ENCODE results near the gene GRIN3B.

GRIN3B gene

DNA sequence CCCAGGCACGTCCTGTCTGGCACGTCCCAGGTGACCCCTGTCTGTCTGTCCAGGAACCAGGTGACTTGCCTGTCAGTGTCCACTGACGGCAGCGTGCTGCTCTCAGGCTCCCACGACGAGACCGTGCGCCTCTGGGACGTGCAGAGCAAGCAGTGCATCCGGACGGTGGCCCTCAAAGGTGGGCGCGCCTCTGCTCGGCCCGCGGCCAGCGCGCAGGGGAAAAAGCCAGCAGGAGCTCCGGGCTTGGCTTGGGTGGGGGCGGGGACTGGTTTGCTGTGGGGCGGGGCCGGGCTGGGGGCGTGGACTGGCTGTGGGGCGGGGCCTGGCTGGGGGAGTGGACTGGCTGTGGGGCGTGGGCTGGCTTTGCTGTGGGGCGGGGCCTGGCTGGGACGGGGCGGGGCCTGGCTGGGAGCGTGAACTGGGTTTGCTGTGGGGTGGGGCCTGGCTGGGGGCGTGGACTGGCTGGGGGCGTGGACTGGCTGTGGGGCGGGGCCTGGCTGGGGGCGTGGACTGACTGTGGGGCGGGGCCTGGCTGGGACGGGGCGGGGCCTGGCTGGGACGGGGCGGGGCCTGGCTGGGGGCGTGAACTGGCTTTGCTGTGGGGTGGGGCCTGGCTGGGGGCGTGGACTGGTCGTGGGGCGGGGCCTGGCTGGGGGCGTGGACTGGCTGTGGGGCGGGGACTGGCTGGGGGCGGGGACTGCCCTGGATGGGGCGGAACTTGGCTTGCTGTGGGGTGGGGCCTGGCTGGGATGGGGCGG, 8.9 kb upstream of the GRIN3B start:
- DNase-seq (ENCODE audit: low spot score) = no peak

DNA sequence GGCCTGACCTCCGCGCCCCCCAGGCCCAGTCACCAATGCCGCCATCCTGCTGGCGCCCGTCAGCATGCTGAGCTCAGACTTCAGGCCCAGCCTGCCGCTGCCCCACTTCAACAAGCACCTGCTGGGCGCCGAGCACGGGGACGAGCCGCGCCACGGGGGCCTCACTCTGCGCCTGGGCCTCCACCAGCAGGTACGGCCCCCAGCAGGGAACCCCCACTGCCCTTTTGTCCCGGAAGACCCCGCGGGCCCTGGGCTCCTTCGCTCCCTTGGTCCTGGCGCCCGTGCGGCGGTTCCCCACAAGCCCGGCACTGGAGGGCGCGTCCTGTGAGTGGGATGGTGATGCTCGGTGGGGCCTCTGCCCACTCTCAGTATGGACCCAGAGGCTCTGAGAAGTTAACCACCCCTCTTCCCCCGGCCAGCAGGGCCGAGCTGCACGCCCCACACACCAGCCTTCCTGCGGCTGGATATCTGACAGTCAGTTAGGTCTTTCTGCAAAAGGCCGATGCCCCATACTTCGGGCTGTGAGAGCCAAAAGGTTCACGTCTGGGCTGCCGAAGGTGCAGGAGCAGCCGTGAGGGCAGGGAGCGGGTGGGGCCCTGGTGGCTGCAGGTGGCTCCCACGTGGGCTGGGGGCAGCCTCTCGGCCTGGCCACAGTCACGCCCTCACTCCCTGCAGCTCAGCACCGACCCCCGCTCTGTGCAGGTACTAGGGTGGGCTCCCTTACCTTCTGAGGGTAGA, 8.1 kb upstream of the GRIN3B start:
- no peak for DNase-seq (ENCODE audit: low spot score)

DNA sequence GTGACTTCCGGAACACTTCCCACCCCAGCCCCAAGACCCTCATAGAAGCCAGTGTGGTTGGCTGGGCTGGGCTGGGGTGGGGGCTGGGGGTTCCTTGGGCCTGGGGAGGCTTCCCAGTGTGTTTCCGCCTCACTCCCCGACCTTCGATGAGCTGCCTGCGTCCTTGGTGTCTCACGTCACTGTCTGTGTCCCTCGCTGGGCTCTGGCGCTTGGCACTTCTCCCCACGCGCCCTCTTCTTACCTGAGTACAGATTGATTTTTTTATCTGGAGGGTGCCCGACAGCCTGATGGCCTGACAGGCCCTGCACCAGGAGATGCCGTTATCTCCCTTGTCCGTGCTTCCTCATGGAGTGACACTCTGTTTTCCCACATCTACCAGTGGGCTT, 7.6 kb upstream of the GRIN3B start:
- no peak for DNase-seq (ENCODE audit: low spot score)

DNA sequence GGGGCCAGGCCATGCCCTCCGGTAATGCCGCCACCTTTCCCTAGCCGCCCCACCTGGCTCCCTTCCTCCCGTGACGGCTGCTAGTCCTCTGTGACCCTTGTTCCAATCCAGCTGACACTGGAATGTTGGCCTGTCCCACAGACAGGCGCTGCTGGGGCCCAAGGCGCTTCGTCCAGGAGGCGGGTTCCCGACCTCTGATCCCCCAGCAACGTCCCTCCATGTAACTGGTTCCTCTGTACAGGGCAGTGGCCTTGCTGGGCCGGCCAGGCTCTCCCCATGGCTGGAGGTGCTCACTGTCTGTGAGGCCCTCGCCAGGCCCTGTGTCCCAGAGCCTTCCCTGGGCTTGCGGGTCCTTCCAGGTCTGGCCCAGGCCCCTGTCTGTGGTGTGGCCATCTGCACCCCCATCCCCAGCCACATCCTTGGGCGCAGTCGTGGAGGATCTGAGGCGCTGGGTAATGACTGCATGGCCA, 6.8 kb upstream of the GRIN3B start:
- DNase-seq (ENCODE audit: low spot score) = no peak

DNA sequence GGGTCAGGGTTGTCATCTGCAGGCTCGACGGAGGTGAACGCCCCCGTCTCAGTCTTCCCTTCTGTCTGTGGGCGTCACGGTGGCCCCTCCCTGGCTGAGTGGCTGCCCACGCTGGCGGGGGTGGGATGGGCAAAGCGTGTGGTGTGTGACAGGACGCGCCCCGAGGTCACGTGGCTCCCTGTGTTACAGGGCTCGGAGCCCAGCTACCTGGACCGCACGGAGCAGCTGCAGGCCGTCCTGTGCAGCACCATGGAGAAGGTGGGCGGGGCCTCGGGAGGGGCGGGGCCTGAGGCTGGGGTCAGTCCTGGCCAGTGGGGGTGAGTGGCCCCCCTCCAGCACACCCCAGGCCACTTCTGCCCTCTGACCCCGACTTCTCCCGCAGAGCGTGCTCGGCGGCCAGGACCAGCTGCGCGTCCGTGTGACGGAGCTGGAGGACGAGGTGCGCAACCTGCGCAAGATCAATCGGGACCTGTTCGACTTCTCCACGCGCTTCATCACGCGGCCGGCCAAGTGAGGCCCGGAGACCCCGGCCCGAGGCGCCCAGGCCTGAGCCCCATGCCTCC, 6.3 kb upstream of the GRIN3B start:
- no peak for DNase-seq (ENCODE audit: low spot score)

DNA sequence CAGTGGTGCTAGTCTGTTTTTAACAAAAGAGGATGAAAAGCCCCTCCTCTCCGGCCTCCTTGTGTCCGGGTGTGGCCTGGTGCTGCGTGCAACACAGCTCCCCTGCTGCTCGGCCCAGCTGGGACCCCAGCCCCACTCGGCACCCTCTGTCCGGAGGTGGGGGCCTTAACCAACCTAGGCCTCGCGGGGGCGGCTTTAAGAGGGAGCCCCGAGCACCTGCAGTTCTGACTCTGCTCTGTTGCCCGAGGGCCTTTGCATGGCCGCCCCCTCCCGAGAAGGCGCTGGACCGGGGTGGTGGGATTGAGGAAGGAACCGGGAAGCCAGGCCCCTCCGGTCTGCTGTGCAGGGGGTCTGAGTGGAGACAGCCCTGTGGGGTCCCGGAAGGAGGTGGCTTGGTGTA, 5.7 kb upstream of the GRIN3B start:
- no peak for DNase-seq (ENCODE audit: low spot score)

DNA sequence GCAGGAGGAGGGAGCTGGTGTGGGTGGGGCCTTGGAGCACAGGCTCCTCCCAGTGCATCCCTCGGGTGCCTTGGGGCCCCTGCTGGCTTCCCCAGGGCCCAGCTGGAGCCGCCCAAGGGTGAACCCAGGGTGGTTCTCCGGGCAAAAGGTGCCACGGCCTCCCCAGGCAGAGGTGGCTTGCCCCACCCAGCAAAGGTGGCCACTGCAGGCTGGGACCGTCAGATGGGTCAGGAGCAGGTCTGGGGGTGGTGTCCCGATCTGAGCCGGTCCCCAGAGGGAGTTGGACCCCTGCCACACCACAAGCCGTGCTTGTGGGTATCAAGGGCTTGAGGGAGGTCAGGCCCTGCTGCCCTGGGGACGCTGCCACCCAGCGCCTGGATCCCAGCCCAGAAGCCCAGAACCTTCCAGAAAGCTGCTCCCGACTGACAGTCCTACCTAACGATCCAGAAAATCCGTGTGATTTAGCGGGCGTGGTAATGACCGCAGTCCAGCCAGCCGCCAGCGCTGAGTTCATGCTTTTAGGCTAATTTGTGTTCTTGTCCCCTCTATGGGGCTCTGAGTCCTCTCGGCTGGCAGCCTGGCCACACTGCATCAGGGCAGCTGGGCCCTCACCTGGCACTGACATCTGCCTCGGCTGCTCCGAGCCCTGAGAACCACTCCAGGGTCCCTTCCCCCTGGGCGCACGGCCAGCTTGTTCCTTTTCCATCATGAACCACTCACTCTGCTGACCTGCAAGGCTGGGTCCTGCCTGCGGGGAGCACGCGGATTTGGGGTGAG, 5.0 kb upstream of the GRIN3B start:
- peak; percentile 33 for DNase-seq (ENCODE audit: low spot score)

DNA sequence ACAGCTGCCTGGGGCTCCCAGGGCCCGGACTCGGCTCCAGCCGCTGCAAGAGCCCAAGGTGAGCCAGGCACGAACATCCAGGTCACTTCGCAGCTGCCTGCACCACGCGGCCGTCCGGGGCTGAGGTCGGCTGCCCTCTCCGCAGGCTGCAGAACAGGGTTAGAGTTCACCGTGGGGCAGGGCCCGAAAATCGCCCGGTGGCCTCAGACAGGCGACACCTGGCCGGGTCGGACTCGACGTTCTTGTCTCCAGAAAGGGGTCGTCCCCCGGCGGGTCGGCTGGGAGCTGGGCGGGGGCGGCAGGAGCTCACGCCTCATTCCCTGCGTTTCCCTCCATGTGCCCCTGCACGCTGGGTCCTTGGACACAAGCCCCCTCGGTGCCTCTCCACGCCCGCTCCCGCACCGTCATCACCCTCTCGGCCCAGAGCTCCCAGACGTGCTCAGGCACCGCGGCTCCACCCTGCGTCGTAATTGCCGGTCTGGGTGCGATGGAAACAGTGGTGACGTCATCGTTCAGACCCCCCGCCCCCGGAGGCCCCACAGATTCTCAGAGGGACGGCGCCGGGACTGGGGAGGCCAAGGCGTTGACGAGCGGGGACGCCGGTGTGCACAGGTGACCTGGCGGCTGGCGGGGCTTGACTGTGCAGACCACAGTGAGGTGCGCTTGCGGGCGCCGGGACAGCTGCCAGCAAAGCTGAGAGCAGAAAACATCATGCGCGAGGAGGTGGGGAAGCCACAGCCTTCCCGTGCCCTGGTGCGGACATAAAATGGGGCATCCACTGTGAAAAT, 4.0 kb upstream of the GRIN3B start:
- no peak for DNase-seq (ENCODE audit: low spot score)

DNA sequence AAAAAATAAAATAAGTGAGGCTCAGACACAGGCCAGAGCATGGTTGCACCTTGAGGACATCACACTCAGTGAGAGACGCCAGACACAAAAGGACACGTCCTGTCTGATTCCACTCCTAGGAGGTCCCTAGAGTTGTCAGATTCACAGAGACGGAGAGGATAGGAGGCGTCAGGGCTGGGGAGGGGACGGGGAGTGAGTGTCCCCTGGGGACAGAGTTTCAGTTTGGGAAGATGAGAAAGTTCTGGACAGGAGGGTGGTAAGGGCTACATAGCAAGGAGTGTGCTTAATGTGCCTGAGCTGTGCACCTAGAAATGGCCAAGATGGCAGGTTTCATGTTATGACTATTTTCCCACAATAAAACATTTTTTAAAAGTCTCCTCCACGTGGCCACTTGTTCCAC, 2.2 kb upstream of the GRIN3B start:
- DNase-seq (ENCODE audit: low spot score) = no peak

DNA sequence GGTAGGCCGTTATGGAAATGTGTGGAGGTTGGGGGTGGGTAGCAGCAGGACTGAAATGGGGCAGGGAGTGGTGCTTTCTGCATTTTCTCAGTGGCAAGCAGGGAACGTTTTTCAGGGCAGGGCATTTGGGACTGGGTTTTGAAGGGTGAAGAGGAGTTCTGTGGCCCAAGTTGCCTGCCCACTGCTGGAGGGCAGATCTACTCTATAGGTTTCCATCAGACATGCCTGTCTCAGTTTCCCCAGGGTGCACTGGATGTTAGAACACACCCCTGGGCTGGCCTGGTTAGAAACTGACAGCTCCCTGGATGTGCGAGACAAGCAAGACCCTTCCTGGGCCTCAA, 870 bp upstream of the GRIN3B start:
- DNase-seq (ENCODE audit: low spot score) = no peak

DNA sequence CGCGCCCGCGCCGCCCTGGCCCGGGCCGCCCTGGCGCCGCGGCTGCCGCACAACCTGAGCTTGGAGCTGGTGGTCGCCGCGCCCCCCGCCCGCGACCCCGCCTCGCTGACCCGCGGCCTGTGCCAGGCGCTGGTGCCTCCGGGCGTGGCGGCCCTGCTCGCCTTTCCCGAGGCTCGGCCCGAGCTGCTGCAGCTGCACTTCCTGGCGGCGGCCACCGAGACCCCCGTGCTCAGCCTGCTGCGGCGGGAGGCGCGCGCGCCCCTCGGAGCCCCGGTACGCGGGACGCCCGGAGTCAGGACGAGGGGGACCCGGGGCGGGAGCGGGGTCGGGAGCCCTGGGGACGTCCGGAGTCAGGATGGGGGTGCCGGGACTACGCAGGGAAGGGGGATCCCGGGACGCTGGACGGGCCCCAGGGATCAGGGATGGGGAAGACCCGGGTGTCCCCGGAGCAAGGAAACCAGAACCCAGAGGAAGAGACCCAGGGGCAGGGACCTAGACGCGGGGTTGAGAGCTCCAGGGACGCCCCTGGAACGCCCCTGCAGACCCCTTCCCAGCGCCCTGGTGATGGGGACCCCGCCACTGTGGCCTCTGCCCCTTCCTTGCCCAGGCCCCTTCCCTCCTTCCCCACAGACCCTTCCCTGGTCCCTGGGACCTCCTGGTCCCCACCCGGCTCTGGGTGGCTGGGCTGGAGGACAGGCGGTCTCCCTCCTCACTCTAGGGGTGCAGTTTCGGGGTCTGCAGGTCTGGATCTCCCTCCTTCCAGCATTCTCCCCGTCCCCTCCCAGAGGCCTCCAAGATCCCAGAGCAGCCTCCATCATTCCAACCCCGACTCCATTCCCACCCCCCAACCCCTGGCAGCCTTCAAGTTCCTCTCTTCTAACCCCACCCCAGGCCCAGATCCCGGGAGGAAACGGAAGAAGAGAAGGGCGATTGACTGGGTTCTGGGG, 645 bp downstream of the GRIN3B start:
- DNase-seq (ENCODE audit: low spot score) = no peak

DNA sequence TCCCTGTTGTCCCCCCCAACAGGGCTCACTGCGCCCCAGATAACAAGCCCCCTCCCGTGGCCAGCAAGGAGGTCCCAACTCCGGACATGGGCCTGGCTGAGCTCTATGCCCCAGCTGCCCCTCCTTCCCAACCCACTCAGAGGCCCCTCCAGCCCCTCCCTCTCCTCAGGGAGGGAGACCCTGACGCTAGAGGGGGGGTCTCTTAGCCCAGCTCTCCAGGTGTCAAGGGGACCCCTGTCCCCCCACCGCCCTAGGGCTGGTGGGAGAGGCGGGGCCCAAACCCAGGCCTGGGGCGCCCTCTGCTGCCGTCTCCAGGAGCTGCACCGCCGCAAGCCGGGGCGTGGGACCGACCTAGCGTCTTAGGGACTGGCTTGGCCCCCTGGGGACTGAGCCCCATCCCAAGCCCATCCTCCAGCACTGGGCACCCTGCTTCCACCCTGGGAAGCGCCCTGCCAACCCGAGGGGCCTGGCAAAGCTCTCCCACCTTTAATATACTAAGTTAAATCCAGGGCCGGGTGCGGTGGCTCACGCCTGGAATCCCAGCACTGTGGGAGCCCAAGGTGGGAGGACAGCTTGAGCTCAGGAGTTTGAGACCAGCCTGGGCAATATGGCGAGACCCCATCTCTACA, 1.4 kb downstream of the GRIN3B start:
- DNase-seq (ENCODE audit: low spot score) = peak; percentile 27

DNA sequence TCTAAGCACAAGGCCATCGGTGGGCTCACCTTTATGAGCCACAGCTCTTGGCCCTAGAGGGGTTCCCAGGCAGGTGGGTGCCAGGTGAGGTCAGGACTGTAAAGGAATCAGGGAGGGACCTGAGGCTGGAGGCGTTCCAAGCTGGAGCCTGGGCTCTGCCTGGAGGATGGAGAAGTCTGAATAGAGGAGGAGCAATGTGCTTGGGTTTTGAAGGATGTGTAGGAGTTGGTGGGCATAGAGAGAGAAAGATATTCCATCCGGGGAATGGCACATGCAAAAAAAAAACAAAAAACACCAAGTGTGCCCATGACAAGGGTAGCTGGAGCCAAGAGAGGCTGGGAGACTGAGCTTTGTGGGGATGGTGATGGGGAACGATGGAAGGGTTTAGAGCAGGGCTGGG, 2.4 kb downstream of the GRIN3B start:
- no peak for DNase-seq (ENCODE audit: low spot score)

DNA sequence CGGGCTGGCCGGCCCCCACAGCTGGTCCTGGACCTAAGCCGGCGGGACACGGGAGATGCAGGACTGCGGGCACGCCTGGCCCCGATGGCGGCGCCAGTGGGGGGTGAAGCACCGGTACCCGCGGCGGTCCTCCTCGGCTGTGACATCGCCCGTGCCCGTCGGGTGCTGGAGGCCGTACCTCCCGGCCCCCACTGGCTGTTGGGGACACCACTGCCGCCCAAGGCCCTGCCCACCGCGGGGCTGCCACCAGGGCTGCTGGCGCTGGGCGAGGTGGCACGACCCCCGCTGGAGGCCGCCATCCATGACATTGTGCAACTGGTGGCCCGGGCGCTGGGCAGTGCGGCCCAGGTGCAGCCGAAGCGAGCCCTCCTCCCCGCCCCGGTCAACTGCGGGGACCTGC, 3.1 kb downstream of the GRIN3B start:
- no peak for DNase-seq (ENCODE audit: low spot score)

DNA sequence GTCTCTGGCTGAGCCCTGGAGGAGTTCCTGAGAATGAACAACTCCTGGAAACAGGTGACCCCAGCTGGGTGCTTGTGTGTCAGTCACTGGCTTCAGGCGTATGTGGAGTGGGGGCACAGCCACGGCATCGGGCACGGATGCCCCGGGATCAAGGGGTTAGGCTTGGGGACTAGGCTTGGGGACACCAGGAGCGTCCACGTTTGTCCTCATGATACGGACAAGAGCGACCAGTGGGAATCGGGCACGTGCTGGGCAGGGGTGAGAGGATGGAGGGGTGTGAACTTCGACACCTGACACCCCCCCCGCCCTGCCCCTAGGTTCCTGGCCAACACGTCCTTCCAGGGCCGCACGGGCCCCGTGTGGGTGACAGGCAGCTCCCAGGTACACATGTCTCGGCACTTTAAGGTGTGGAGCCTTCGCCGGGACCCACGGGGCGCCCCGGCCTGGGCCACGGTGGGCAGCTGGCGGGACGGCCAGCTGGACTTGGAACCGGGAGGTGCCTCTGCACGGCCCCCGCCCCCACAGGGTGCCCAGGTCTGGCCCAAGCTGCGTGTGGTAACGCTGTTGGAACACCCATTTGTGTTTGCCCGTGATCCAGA, 4.1 kb downstream of the GRIN3B start:
- no peak for DNase-seq (ENCODE audit: low spot score)

DNA sequence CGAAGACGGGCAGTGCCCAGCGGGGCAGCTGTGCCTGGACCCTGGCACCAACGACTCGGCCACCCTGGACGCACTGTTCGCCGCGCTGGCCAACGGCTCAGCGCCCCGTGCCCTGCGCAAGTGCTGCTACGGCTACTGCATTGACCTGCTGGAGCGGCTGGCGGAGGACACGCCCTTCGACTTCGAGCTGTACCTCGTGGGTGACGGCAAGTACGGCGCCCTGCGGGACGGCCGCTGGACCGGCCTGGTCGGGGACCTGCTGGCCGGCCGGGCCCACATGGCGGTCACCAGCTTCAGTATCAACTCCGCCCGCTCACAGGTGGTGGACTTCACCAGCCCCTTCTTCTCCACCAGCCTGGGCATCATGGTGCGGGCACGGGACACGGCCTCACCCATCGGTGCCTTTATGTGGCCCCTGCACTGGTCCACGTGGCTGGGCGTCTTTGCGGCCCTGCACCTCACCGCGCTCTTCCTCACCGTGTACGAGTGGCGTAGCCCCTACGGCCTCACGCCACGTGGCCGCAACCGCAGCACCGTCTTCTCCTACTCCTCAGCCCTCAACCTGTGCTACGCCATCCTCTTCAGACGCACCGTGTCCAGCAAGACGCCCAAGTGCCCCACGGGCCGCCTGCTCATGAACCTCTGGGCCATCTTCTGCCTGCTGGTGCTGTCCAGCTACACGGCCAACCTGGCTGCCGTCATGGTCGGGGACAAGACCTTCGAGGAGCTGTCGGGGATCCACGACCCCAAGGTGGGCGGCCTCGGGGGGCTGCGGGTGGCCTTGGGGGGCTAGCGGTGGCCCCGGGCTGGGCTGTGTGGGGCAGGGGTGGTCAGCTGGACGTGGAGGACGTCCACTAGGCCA, 4.8 kb downstream of the GRIN3B start:
- DNase-seq (ENCODE audit: low spot score) = no peak

DNA sequence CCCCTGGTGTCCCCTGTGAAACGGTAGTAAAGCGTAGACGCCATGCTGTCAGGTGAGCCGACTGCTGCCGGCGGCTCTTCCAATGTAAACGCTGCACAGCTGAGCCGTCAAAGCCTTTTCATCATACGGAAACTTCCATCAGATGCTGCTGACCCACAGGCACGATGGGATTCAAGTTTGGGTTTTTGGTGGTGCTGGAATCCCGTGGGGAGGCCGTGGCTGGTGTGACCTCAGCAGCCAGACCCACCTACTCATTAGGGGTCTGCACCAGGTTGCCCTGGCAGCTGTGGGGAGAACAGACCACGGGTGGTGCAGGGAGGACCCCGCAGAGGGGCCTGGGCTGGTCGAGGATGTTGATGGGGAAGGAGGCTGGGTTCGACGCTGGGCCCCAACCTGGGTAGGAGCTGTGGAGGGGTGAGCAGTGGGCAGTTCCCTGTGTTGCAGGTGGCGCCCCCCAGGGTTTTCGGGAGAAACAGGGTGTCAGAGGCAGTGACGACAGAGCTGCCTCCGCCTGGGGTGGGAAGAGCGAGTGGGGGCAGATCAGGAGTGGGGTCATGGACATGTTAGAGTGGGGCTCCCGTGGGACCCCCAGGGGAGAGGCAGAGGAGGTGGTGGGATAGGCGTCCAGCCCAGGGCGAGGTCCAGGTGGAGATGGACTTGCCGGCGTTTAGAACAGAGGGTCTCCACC, 6.6 kb downstream of the GRIN3B start:
- DNase-seq (ENCODE audit: low spot score) = no peak

Measured in LoVo (cell line).